HG03103 (cell line): Measurements from ENCODE around the gene SIL1.
A peak's percentile ranks its signal among the peaks of the same experiment; 100 is the strongest.
"Not testable (repeated sequence)": the region's sequence is repeated elsewhere in the genome, so short reads cannot be mapped to it uniquely, and the experiment has no call there.

Experiments used
- ATAC-seq: cut with Tn5 transposase; IDR thresholded peaks from one replicate; pipeline ENCODE4 v1.9.1; 2021; ENCODE audit warnings: low read depth; ENCODE audit not compliant: unreplicated experiment

SIL1 gene

GRCh38 chr5:139197710-139198669 is at the start of gene SIL1:
TSS of gene SIL1 (minus strand) at chr5:139198368. CDS start at chr5:139127843, 70,525 bp downstream.
- peak; percentile 91 for ATAC-seq

GRCh38 chr5:139246394-139246793 is 48.2 kb upstream of the SIL1 start:
- no peak for ATAC-seq

GRCh38 chr5:139245637-139246339 is 47.6 kb upstream of the SIL1 start:
- no peak for ATAC-seq

- ATAC-seq, result no peak
These were observed 45.3 kb upstream of the SIL1 start for GRCh38 chr5:139243425-139243970.

GRCh38 chr5:139241139-139241538 is 43.0 kb upstream of the SIL1 start:
- no peak for ATAC-seq

GRCh38 chr5:139236479-139236878 is 38.3 kb upstream of the SIL1 start:
- ATAC-seq, result no peak

GRCh38 chr5:139232147-139232724 is 34.1 kb upstream of the SIL1 start:
- no peak for ATAC-seq

GRCh38 chr5:139228201-139228803 is 30.1 kb upstream of the SIL1 start:
- ATAC-seq, result no peak

GRCh38 chr5:139226131-139226530 is 28.0 kb upstream of the SIL1 start:
- no peak for ATAC-seq

GRCh38 chr5:139223481-139223880 is 25.3 kb upstream of the SIL1 start:
- ATAC-seq, result no peak

- ATAC-seq, result no peak
These were observed 24.2 kb upstream of the SIL1 start for GRCh38 chr5:139222346-139222745.

- not testable (repeated sequence) for ATAC-seq
These were observed 19.9 kb upstream of the SIL1 start for GRCh38 chr5:139218038-139218437.

GRCh38 chr5:139215107-139215975 is 17.2 kb upstream of the SIL1 start:
- ATAC-seq, result no peak

GRCh38 chr5:139214646-139215045 is 16.5 kb upstream of the SIL1 start:
- ATAC-seq, result no peak

- ATAC-seq, result no peak
These were observed 14.7 kb upstream of the SIL1 start for GRCh38 chr5:139212906-139213305.

- ATAC-seq, result no peak
These were observed 14.3 kb upstream of the SIL1 start for GRCh38 chr5:139212486-139212885.

GRCh38 chr5:139210585-139210984 is 12.4 kb upstream of the SIL1 start:
- ATAC-seq, result no peak

GRCh38 chr5:139207297-139208000 is 9.3 kb upstream of the SIL1 start:
- no peak for ATAC-seq

GRCh38 chr5:139205586-139205985 is 7.4 kb upstream of the SIL1 start:
- ATAC-seq, result no peak
